Loucy (cell line): ENCODE results near the gene TUBGCP3.

Experiments used
- H2AFZ ChIP-seq: fragments of 200-600 bp; sonication (generic); 2 replicates; pipeline ENCODE4 v1.6.0; 2016; ENCODE audit warnings: antibody characterized with exemption, mild to moderate bottlenecking, low read length, moderate library complexity
- H3F3A ChIP-seq: fragments of 200-600 bp; 2 replicates; pipeline ENCODE4 v1.6.0; 2016; ENCODE audit warnings: antibody characterized with exemption, low read depth, mild to moderate bottlenecking
- H3K27me3 ChIP-seq: fragments of 200-600 bp; sonication (generic); 2 replicates; pipeline ENCODE4 v1.6.1; 2014; ENCODE audit warnings: low read length, mild to moderate bottlenecking; ENCODE audit not compliant: insufficient read depth, poor library complexity, severe bottlenecking
- H3K36me3 ChIP-seq: fragments of 200-600 bp; sonication (generic); 2 replicates; pipeline ENCODE4 v1.6.1; 2016; ENCODE audit warnings: low read length; ENCODE audit not compliant: insufficient read depth
- H3K4me1 ChIP-seq: fragments of 200-600 bp; sonication (generic); 2 replicates; pipeline ENCODE4 v1.5.1; 2014; ENCODE audit warnings: low read length, mild to moderate bottlenecking; ENCODE audit not compliant: insufficient read depth, poor library complexity, severe bottlenecking
- H3K4me2 ChIP-seq: fragments of 200-600 bp; sonication (generic); 2 replicates; pipeline ENCODE4 v1.6.0; 2014; ENCODE audit warnings: antibody characterized with exemption, low read length, low read depth, mild to moderate bottlenecking; ENCODE audit not compliant: poor library complexity, severe bottlenecking
- H3K4me3 ChIP-seq: fragments of 200-600 bp; sonication (generic); 2 replicates; pipeline ENCODE4 v1.5.1; 2014; ENCODE audit warnings: low read length, mild to moderate bottlenecking, mixed read lengths; ENCODE audit not compliant: poor library complexity, severe bottlenecking
- H3K79me2 ChIP-seq: fragments of 200-600 bp; sonication (generic); 2 replicates; pipeline ENCODE4 v1.6.1; 2014; ENCODE audit warnings: low read length; ENCODE audit not compliant: insufficient read depth
- H3K9ac ChIP-seq: fragments of 200-600 bp; sonication (generic); 2 replicates; pipeline ENCODE4 v1.6.0; 2014; ENCODE audit warnings: mild to moderate bottlenecking, low read depth, low read length, moderate library complexity; ENCODE audit not compliant: poor library complexity, severe bottlenecking
- H3K9me2 ChIP-seq: fragments of 200-600 bp; sonication (generic); replicated peaks from 2 replicates; pipeline ENCODE4 v1.6.1; 2016; ENCODE audit warnings: low read depth, low read length, mixed read lengths
- H3K9me3 ChIP-seq: fragments of 200-600 bp; sonication (generic); 2 replicates; pipeline ENCODE4 v1.6.1; 2014; ENCODE audit warnings: mild to moderate bottlenecking, antibody characterized with exemption, low read length, low read depth; ENCODE audit not compliant: insufficient read depth
- H4K20me1 ChIP-seq: fragments of 200-600 bp; sonication (generic); 2 replicates; pipeline ENCODE4 v1.6.0; 2014; ENCODE audit warnings: antibody characterized with exemption, low read length, mild to moderate bottlenecking; ENCODE audit not compliant: insufficient read depth, poor library complexity, severe bottlenecking
- EZH2phosphoT487 ChIP-seq: fragments of 200-600 bp; IDR thresholded peaks from 2 replicates; pipeline ENCODE4 v1.6.1; 2018; ENCODE audit warnings: antibody characterized with exemption, mild to moderate bottlenecking, moderate library complexity, borderline replicate concordance
- TF ChIP-seq, protein P1 (sequence below): fragments of 200-600 bp; sonication (generic); conservative IDR thresholded peaks from 2 replicates; pipeline ENCODE4 v1.5.1; 2014; ENCODE audit warnings: mild to moderate bottlenecking, antibody characterized with exemption, low read length

The TUBGCP3 gene

GRCh38 chr13:112441226-112441625, 146.7 kb downstream of the TUBGCP3 start:
- H4K20me1 ChIP-seq, result no peaks in the 10 kb centered on the region
- no peak overlapping the region for H3K9ac ChIP-seq
- no peaks in the 10 kb centered on the region for H3K9me2 ChIP-seq
- H3K9me3 ChIP-seq, result no peaks in the 10 kb centered on the region
- no peak overlapping the region for H3K4me2 ChIP-seq
- H2AFZ ChIP-seq, result no peak overlapping the region
- no peaks in the 10 kb centered on the region for H3K36me3 ChIP-seq
- TF ChIP-seq, protein P1, sequence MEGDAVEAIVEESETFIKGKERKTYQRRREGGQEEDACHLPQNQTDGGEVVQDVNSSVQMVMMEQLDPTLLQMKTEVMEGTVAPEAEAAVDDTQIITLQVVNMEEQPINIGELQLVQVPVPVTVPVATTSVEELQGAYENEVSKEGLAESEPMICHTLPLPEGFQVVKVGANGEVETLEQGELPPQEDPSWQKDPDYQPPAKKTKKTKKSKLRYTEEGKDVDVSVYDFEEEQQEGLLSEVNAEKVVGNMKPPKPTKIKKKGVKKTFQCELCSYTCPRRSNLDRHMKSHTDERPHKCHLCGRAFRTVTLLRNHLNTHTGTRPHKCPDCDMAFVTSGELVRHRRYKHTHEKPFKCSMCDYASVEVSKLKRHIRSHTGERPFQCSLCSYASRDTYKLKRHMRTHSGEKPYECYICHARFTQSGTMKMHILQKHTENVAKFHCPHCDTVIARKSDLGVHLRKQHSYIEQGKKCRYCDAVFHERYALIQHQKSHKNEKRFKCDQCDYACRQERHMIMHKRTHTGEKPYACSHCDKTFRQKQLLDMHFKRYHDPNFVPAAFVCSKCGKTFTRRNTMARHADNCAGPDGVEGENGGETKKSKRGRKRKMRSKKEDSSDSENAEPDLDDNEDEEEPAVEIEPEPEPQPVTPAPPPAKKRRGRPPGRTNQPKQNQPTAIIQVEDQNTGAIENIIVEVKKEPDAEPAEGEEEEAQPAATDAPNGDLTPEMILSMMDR, result no peak
- TF ChIP-seq EZH2phosphoT487, result no peak
- no peaks in the 10 kb centered on the region for H3K4me1 ChIP-seq
- H3K79me2 ChIP-seq, result no peaks in the 10 kb centered on the region
- no peaks in the 10 kb centered on the region for H3K27me3 ChIP-seq
- H3K4me3 ChIP-seq, result no peak overlapping the region
- no peaks in the 10 kb centered on the region for H3F3A ChIP-seq

DNA sequence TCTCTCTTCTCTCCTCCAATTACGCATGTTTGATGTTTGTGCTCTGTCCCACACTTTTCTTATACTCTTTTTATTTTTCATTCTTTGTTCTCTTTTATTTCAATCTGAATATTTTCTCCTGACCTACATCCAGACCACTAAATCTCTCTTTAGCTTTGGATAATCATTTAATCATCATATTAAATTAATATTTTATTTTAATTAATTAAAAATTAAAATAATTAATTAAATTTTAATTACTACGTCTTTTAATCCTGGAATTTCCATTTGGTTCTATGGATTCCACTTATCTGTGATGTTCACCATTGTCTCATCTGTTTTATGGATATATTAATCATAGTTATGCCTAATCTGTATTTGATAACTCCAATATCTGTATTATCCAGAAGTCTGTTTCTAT, 149.4 kb downstream of the TUBGCP3 start:
- Histone ChIP-seq H4K20me1 (no peaks in the 10 kb centered on the region), H3K79me2 (no peaks in the 10 kb centered on the region), H3K9me2 (no peaks in the 10 kb centered on the region), H3K27me3 (no peaks in the 10 kb centered on the region), H3K4me3 (no peak overlapping the region), H3K36me3 (no peaks in the 10 kb centered on the region), H3K4me1 (no peaks in the 10 kb centered on the region), H2AFZ (no peak overlapping the region), H3F3A (no peaks in the 10 kb centered on the region), H3K4me2 (no peak overlapping the region), H3K9me3 (peaks cover 4% of the 10 kb centered on the region; the same call in 1 of the 2 replicates), H3K9ac (no peak overlapping the region)
- TF ChIP-seq EZH2phosphoT487, result no peak
- TF ChIP-seq, protein P1, result no peak

DNA sequence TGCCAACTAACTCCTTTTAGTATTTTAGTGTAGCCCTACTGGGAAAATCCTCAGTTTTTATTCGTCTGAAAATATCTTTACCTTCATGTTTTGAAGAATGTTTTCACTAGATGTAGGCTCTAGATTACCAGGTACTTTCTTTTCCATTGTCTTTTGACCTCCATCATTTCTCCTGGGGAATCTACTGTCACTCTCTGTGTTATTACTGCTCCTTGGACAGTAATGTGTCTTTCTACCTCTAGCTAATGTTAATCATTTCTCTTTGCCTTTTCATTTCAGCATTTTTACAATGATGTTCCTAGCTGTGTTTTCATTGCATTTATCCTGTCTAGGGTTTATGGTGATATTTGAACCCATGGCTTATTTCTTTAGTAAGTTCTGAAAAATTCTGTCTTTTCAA, 149.9 kb downstream of the TUBGCP3 start:
- Histone ChIP-seq H2AFZ (no peak overlapping the region), H3K79me2 (no peaks in the 10 kb centered on the region), H3K36me3 (no peaks in the 10 kb centered on the region), H3K4me1 (no peaks in the 10 kb centered on the region), H3K4me3 (no peak overlapping the region), H3F3A (no peaks in the 10 kb centered on the region), H3K27me3 (no peaks in the 10 kb centered on the region), H4K20me1 (no peaks in the 10 kb centered on the region), H3K9me2 (no peaks in the 10 kb centered on the region), H3K4me2 (no peak overlapping the region), H3K9ac (no peak overlapping the region), H3K9me3 (peaks cover 4% of the 10 kb centered on the region; the same call in 1 of the 2 replicates)
- no peak for TF ChIP-seq EZH2phosphoT487
- TF ChIP-seq, protein P1, result no peak
